Measurements from ENCODE around the gene SHOC2.

Gene SHOC2

DNA sequence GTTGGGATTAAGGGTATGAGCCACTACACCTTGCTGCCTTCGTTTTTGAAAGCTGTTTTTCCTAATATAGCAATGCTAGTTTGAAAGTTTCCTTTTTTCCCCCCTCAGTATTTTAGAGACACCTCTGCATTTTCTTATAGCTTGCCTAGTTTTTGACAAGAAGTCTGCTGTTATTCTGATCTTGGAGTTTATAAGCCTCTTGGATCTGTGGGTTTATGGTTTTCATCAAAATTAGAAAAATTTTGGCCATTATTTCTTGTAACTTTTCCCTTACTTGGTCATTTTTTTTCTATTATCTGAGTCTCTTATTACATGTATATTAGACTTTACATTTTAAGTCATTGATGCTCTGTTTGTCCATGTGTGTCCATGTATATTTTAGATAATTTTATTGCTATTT, 57.2 kb downstream of the SHOC2 start:
- TF ChIP-seq SUZ12 (IDR thresholded peaks at IDR 0.05; ENCODE audit: extremely low read depth, insufficient read depth, insufficient read length): no peak
- no peak for TF ChIP-seq YY1 (IDR thresholded peaks at IDR 0.05; ENCODE audit: insufficient read depth, insufficient read length)
- no peak for TF ChIP-seq ZNF274 (IDR thresholded peaks at IDR 0.05; ENCODE audit: low read depth, low read length)
- Histone ChIP-seq H3K4me3 (ENCODE audit: insufficient read length, low read depth) (no peak overlapping the region), H3K36me3 (ENCODE audit: insufficient read depth, insufficient read length, low read length) (no peaks in the 10 kb centered on the region), H3K4me1 (ENCODE audit: insufficient read depth, insufficient read length) (no peaks in the 10 kb centered on the region), H3K9me3 (ENCODE audit: insufficient read depth, low read length) (no peaks in the 10 kb centered on the region), H3K27me3 (ENCODE audit: insufficient read depth, insufficient read length) (no peaks in the 10 kb centered on the region), H3K9ac (ENCODE audit: insufficient read length, low read depth) (no peak overlapping the region)
- no peak for DNase-seq (ENCODE audit: low read depth, low spot score)

DNA sequence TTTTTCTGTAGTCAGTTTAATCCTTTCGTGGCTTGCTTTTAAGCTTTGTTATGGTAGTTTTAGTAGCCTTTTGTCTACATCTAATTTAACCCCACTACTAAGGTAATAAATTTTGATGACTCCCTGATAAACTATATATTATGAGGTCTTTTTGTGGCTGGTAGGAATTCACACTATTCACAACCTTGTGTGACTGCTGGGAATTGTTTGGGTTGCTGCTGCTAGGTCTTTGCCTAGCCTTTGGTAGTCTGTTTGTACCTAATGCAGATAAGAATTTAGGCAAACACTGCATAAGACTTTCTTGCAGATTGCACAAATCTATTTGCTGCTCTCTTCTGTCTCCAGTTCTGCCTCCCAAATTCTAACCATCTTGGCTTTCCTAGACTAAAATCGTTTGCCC, 58.3 kb downstream of the SHOC2 start:
- TF ChIP-seq ZNF274 (IDR thresholded peaks at IDR 0.05; ENCODE audit: low read depth, low read length): no peak
- no peak for TF ChIP-seq YY1 (IDR thresholded peaks at IDR 0.05; ENCODE audit: insufficient read depth, insufficient read length)
- no peak for TF ChIP-seq SUZ12 (IDR thresholded peaks at IDR 0.05; ENCODE audit: extremely low read depth, insufficient read depth, insufficient read length)
- H3K9ac ChIP-seq (ENCODE audit: insufficient read length, low read depth): no peak overlapping the region
- H3K27me3 ChIP-seq (ENCODE audit: insufficient read depth, insufficient read length): no peaks in the 10 kb centered on the region
- no peaks in the 10 kb centered on the region for H3K4me1 ChIP-seq (ENCODE audit: insufficient read depth, insufficient read length)
- H3K4me3 ChIP-seq (ENCODE audit: insufficient read length, low read depth): no peak overlapping the region
- H3K36me3 ChIP-seq (ENCODE audit: insufficient read depth, insufficient read length, low read length): no peaks in the 10 kb centered on the region
- DNase-seq (ENCODE audit: low read depth, low spot score): no peak
- H3K9me3 ChIP-seq (ENCODE audit: insufficient read depth, low read length): no peaks in the 10 kb centered on the region

DNA sequence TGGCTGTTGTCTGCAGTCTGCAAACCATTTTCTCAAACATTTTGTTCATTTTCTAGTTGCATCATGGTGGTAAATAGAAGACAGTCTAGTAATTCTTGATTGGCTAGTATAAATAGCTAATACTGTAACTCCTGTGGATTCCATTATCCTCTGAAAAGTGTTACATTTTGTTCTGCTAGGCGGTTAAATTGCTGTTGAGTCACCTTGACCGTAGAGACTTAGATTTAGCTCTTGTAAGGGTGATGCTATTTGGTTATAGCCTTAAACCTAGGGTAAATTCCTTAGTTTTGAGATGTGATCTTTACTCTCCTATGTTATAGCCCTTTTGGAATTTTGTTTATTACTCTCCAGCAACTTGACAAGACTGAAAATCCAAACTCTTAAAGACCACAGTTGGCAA, 58.8 kb downstream of the SHOC2 start:
- no peak for DNase-seq (ENCODE audit: low read depth, low spot score)
- Histone ChIP-seq H3K4me3 (ENCODE audit: insufficient read length, low read depth) (no peak overlapping the region), H3K4me1 (ENCODE audit: insufficient read depth, insufficient read length) (no peaks in the 10 kb centered on the region), H3K9me3 (ENCODE audit: insufficient read depth, low read length) (no peaks in the 10 kb centered on the region), H3K36me3 (ENCODE audit: insufficient read depth, insufficient read length, low read length) (no peaks in the 10 kb centered on the region), H3K27me3 (ENCODE audit: insufficient read depth, insufficient read length) (no peaks in the 10 kb centered on the region), H3K9ac (ENCODE audit: insufficient read length, low read depth) (no peak overlapping the region)
- TF ChIP-seq ZNF274 (IDR thresholded peaks at IDR 0.05; ENCODE audit: low read depth, low read length) (no peak), YY1 (IDR thresholded peaks at IDR 0.05; ENCODE audit: insufficient read depth, insufficient read length) (no peak), SUZ12 (IDR thresholded peaks at IDR 0.05; ENCODE audit: extremely low read depth, insufficient read depth, insufficient read length) (no peak)

DNA sequence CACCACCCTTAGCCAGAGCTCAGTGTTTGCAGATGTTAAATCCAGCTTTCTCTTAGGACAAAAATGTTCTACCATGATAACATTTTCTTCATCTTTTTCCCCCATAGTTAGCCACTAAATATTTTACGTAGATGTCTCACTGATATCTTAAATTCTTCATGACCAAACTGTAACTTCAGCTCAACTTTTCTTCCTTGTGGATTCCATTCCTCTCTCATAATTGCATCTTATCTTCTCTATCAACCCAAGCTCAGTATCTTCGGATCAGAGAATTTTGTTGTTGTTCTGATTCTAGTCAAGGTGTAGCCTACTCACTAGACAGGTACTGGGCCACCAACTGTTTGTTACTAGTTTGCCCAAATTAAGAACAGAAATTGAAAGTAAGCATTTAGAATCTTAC, 60.2 kb downstream of the SHOC2 start:
- no peak overlapping the region for H3K4me3 ChIP-seq (ENCODE audit: insufficient read length, low read depth)
- no peak for TF ChIP-seq SUZ12 (IDR thresholded peaks at IDR 0.05; ENCODE audit: extremely low read depth, insufficient read depth, insufficient read length)
- TF ChIP-seq ZNF274 (IDR thresholded peaks at IDR 0.05; ENCODE audit: low read depth, low read length): no peak
- no peak for TF ChIP-seq YY1 (IDR thresholded peaks at IDR 0.05; ENCODE audit: insufficient read depth, insufficient read length)
- H3K9ac ChIP-seq (ENCODE audit: insufficient read length, low read depth): no peak overlapping the region
- H3K27me3 ChIP-seq (ENCODE audit: insufficient read depth, insufficient read length): no peaks in the 10 kb centered on the region
- DNase-seq (ENCODE audit: low read depth, low spot score): no peak
- H3K9me3 ChIP-seq (ENCODE audit: insufficient read depth, low read length): no peaks in the 10 kb centered on the region
- no peaks in the 10 kb centered on the region for H3K4me1 ChIP-seq (ENCODE audit: insufficient read depth, insufficient read length)
- H3K36me3 ChIP-seq (ENCODE audit: insufficient read depth, insufficient read length, low read length): no peaks in the 10 kb centered on the region

DNA sequence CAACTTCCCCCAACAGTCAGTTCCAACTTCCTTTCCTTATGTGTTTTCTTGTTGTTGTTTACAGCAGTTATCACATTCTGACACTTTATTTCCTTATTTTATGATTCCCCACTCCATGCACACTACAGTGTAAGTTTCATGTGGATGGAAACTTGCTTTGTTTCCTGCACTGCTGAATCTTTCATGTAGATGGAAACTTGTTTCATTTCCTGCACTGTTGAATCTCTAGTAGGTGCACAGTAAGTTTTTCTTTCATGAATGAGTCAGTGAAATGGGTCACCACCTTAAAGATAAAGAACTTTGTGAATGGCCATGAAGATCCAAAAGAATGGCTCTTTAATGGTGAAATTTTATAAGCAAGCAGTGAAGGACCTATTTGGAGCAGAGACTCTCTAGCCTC, 61.4 kb downstream of the SHOC2 start:
- no peak overlapping the region for H3K4me3 ChIP-seq (ENCODE audit: insufficient read length, low read depth)
- DNase-seq (ENCODE audit: low read depth, low spot score): no peak
- H3K9ac ChIP-seq (ENCODE audit: insufficient read length, low read depth): no peak overlapping the region
- no peaks in the 10 kb centered on the region for H3K9me3 ChIP-seq (ENCODE audit: insufficient read depth, low read length)
- H3K4me1 ChIP-seq (ENCODE audit: insufficient read depth, insufficient read length): no peaks in the 10 kb centered on the region
- TF ChIP-seq SUZ12 (IDR thresholded peaks at IDR 0.05; ENCODE audit: extremely low read depth, insufficient read depth, insufficient read length): no peak
- TF ChIP-seq ZNF274 (IDR thresholded peaks at IDR 0.05; ENCODE audit: low read depth, low read length): no peak
- TF ChIP-seq YY1 (IDR thresholded peaks at IDR 0.05; ENCODE audit: insufficient read depth, insufficient read length): no peak
- no peaks in the 10 kb centered on the region for H3K27me3 ChIP-seq (ENCODE audit: insufficient read depth, insufficient read length)
- no peaks in the 10 kb centered on the region for H3K36me3 ChIP-seq (ENCODE audit: insufficient read depth, insufficient read length, low read length)

DNA sequence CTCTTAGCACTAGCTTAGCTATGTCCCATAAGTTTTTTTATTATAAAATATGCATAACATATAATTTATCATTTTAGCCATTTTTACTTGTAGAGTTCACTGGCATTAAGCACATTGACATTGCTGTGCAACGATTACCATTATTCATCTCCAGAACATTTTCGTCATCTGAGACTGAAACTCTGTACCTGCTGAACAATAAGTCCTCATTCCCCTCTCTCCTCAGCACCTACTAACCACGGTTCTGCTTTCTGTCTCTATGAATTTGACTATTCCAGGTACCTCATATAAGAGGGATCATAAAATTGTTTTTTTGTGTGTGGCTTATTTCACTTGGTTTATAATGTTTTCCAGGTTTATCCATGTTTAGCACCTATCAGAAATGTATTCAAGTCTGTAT, 64.1 kb downstream of the SHOC2 start:
- TF ChIP-seq YY1 (IDR thresholded peaks at IDR 0.05; ENCODE audit: insufficient read depth, insufficient read length): no peak
- TF ChIP-seq ZNF274 (IDR thresholded peaks at IDR 0.05; ENCODE audit: low read depth, low read length): no peak
- TF ChIP-seq SUZ12 (IDR thresholded peaks at IDR 0.05; ENCODE audit: extremely low read depth, insufficient read depth, insufficient read length): no peak
- no peaks in the 10 kb centered on the region for H3K27me3 ChIP-seq (ENCODE audit: insufficient read depth, insufficient read length)
- no peaks in the 10 kb centered on the region for H3K36me3 ChIP-seq (ENCODE audit: insufficient read depth, insufficient read length, low read length)
- no peaks in the 10 kb centered on the region for H3K9me3 ChIP-seq (ENCODE audit: insufficient read depth, low read length)
- H3K9ac ChIP-seq (ENCODE audit: insufficient read length, low read depth): no peak overlapping the region
- DNase-seq (ENCODE audit: low read depth, low spot score): no peak
- H3K4me3 ChIP-seq (ENCODE audit: insufficient read length, low read depth): no peak overlapping the region
- no peaks in the 10 kb centered on the region for H3K4me1 ChIP-seq (ENCODE audit: insufficient read depth, insufficient read length)

DNA sequence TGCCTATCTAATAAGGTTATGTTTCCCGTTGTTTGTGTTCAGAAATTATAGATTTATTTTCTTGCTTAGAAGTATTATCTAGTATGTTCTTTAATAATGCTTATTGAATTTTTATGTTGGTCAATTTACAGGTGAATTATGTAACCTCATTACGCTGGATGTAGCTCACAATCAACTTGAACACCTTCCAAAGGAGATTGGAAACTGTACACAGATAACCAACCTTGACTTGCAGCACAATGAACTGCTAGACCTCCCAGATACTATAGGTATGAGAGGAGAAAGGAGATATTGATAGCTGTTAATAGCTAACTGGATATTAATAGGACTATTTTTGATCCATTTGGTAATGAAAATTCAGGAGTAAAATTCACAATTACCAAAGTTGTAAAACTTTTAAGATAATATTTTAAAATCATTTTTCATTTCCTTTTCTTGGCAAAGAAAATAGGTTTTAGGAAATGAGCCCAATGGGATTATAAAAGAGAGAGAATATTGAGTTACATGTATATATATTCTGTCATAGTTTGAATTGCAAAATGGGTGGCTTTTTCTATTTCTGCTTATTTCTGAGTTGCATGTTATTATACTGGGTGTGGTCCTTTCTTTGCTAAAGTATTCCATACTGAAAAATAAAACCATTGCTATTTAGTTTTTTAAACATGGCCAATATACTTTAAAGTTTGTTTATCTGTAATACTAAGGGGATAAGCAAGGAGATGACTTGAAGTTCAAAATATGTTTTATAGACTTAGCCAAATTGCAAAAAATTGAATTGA, 66.3 kb downstream of the SHOC2 start:
- H3K9me3 ChIP-seq (ENCODE audit: insufficient read depth, low read length): no peaks in the 10 kb centered on the region
- no peak for TF ChIP-seq YY1 (IDR thresholded peaks at IDR 0.05; ENCODE audit: insufficient read depth, insufficient read length)
- TF ChIP-seq SUZ12 (IDR thresholded peaks at IDR 0.05; ENCODE audit: extremely low read depth, insufficient read depth, insufficient read length): no peak
- TF ChIP-seq ZNF274 (IDR thresholded peaks at IDR 0.05; ENCODE audit: low read depth, low read length): no peak
- no peaks in the 10 kb centered on the region for H3K4me1 ChIP-seq (ENCODE audit: insufficient read depth, insufficient read length)
- no peak for DNase-seq (ENCODE audit: low read depth, low spot score)
- H3K27me3 ChIP-seq (ENCODE audit: insufficient read depth, insufficient read length): no peaks in the 10 kb centered on the region
- H3K9ac ChIP-seq (ENCODE audit: insufficient read length, low read depth): no peak overlapping the region
- no peak overlapping the region for H3K4me3 ChIP-seq (ENCODE audit: insufficient read length, low read depth)
- no peaks in the 10 kb centered on the region for H3K36me3 ChIP-seq (ENCODE audit: insufficient read depth, insufficient read length, low read length)
